Endodermal cell (in vitro differentiated cells): Measurements from ENCODE around the gene ARL15. TPM values are rescaled to one million over a fixed set of nuclear protein-coding genes. Genes with fewer than 3 reads are reported as not detected.

Experiments used
- DNase-seq: peaks from one replicate; pipeline ENCODE4 v3.0.0-alpha.2; 2017
- H3K27ac ChIP-seq: 2 replicates; pipeline ENCODE4 v1.5.1; 2013; ENCODE audit warnings: mild to moderate bottlenecking, low read depth, low read length, moderate library complexity
- H3K27me3 ChIP-seq: 2 replicates; pipeline ENCODE4 v1.6.1; 2013; ENCODE audit warnings: mild to moderate bottlenecking, low read length, moderate library complexity; ENCODE audit not compliant: insufficient read depth, control insufficient read depth, poor library complexity, severe bottlenecking
- H3K36me3 ChIP-seq: 2 replicates; pipeline ENCODE4 v1.7.0; 2013; ENCODE audit warnings: mild to moderate bottlenecking, low read length, moderate library complexity; ENCODE audit not compliant: control insufficient read depth, insufficient read depth
- H3K4me1 ChIP-seq: one replicate; pipeline ENCODE4 v1.7.0; 2013; ENCODE audit warnings: low read length; ENCODE audit not compliant: control insufficient read depth, insufficient read depth
- H3K4me3 ChIP-seq: 2 replicates; pipeline ENCODE4 v1.5.1; 2013; ENCODE audit warnings: mild to moderate bottlenecking, low read length, moderate library complexity
- H3K9ac ChIP-seq: 2 replicates; pipeline ENCODE4 v1.6.1; 2013; ENCODE audit warnings: mild to moderate bottlenecking, low read length, moderate library complexity; ENCODE audit not compliant: poor library complexity, severe bottlenecking; ENCODE audit errors: extremely low read depth
- H3K9me3 ChIP-seq: 2 replicates; pipeline ENCODE4 v1.6.1; 2013; ENCODE audit warnings: mild to moderate bottlenecking, low read length, moderate library complexity; ENCODE audit not compliant: control insufficient read depth
- H3K27ac Mint-ChIP-seq: 2 replicates; pipeline ENCODE4 v1.8.0; 2020; ENCODE audit warnings: mixed read lengths
- H3K27me3 Mint-ChIP-seq: 2 replicates; pipeline ENCODE4 v1.8.0; 2021; ENCODE audit warnings: mild to moderate bottlenecking, mixed read lengths; ENCODE audit not compliant: insufficient read depth
- H3K36me3 Mint-ChIP-seq: 2 replicates; pipeline ENCODE4 v1.8.0; 2020; ENCODE audit warnings: low read depth, mixed read lengths
- H3K4me1 Mint-ChIP-seq: 2 replicates; pipeline ENCODE4 v1.8.0; 2020; ENCODE audit warnings: mixed read lengths
- H3K4me3 Mint-ChIP-seq: 2 replicates; pipeline ENCODE4 v1.8.0; 2020; ENCODE audit warnings: mild to moderate bottlenecking, moderate library complexity, mixed read lengths
- H3K9me3 Mint-ChIP-seq: 2 replicates; pipeline ENCODE4 v1.8.0; 2020; ENCODE audit warnings: mild to moderate bottlenecking, mixed read lengths
- WGBS, 2 experiments: methylation state at CpG; one replicate each; pipeline versions ENCODE4 v1.1.5 to v1.1.7; 2013; ENCODE audit warnings: missing lambda C conversion rate in 2 of 2, mixed read lengths in 1 of 2; ENCODE audit not compliant: insufficient coverage in 1 of 2, insufficient read length in 1 of 2; 5-methylcytosine and 5-hydroxymethylcytosine counted together
- total RNA-seq, 2 donors: library from RNA; stranded (reverse); fragmentation: NEBNext Ultra II Directional in 1 of 2; extraction: Animal tissue kit (Norgen Biotek cat#: 25700) in 1 of 2; gene quantifications; 2 replicates in 1 of 2; 3 replicates in 1 of 2; pipeline ENCODE4 v1.2.1, GENCODE V29; 2021
- TF ChIP-seq, protein P1 (sequence below): fragments of 200-600 bp; sonication (generic); conservative IDR thresholded peaks from 2 replicates; pipeline ENCODE4 v1.5.0; 2021; ENCODE audit warnings: antibody characterized with exemption, mild to moderate bottlenecking

ARL15 gene
- total RNA-seq, 2 donors from 2014 or later = 23.3 to 24.0 TPM

DNA sequence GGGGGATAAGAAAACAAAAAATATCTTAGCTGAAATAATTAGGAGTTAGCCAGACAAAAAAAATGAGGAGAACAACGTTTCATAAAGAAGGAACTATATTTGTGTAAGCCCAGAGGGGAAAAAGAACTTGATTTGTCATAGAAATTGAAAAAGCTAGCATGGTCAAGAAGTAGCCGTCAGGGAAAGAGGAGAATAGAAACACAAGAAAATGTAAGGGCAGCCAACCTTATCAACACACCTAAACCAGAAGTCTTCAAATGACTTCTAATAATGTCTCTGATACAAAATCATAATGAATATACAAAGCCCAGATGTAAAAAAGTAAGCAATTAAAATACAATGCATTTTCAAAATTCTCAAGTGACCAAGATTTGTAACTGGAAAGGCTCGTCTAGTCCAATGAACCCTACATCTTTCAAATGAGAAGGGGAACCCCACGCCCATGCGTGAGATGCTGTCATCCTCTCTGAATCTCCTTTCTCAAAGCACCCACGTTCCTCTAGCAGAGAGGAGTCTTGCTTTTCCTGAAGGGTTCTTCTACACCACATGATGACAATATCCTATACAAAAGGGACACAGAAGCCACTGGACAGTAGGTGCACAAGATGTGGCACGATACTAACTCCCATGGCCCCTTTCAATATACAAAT lies 103.7 kb downstream of the ARL15 start:
- H3K9me3 ChIP-seq = peaks cover 8% of the 10 kb centered on the region
- peaks cover 5% of the 10 kb centered on the region for H3K4me1 ChIP-seq
- H3K27me3 ChIP-seq = no peaks in the 10 kb centered on the region
- Mint-ChIP-seq H3K4me1 (peaks cover 13% of the 10 kb centered on the region), H3K9me3 (peaks cover 3% of the 10 kb centered on the region), H3K4me3 (no peak overlapping the region), H3K36me3 (peaks cover 7% of the 10 kb centered on the region), H3K27me3 (no peaks in the 10 kb centered on the region), H3K27ac (no peak overlapping the region)
- WGBS, 2 experiments = 92 to 95% methylated on average over 4 to 7 of the region's 7 CpGs
- TF ChIP-seq, protein P1, sequence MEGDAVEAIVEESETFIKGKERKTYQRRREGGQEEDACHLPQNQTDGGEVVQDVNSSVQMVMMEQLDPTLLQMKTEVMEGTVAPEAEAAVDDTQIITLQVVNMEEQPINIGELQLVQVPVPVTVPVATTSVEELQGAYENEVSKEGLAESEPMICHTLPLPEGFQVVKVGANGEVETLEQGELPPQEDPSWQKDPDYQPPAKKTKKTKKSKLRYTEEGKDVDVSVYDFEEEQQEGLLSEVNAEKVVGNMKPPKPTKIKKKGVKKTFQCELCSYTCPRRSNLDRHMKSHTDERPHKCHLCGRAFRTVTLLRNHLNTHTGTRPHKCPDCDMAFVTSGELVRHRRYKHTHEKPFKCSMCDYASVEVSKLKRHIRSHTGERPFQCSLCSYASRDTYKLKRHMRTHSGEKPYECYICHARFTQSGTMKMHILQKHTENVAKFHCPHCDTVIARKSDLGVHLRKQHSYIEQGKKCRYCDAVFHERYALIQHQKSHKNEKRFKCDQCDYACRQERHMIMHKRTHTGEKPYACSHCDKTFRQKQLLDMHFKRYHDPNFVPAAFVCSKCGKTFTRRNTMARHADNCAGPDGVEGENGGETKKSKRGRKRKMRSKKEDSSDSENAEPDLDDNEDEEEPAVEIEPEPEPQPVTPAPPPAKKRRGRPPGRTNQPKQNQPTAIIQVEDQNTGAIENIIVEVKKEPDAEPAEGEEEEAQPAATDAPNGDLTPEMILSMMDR = no peak
- no peaks in the 10 kb centered on the region for H3K36me3 ChIP-seq
- DNase-seq = no peak
- no peak overlapping the region for H3K9ac ChIP-seq
- H3K27ac ChIP-seq = no peak overlapping the region
- H3K4me3 ChIP-seq = no peak overlapping the region

DNA sequence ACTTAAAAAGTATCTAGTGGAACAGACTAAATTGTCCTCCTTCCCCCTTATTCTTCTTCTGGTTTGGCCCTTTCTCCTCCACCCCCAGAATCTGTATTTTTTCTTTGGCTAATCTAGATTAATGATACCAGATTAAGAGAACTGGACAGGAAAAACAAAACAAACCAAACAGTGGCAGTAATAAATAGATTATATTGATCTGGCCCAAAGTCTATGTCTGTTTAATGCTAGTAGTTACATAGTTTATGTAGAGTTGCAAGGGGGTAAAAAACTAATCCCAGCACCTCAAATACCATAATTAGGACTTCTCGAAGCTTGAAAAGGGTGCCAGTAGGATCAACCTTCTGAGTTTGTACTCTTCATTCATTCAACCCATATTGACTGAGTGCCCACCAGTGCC lies 104.5 kb downstream of the ARL15 start:
- H3K9me3 Mint-ChIP-seq = peaks cover 3% of the 10 kb centered on the region
- H3K4me1 ChIP-seq = peaks cover 5% of the 10 kb centered on the region
- H3K9me3 ChIP-seq = peaks cover 8% of the 10 kb centered on the region
- H3K9ac ChIP-seq = no peak overlapping the region
- H3K36me3 ChIP-seq = no peaks in the 10 kb centered on the region
- TF ChIP-seq, protein P1 = no peak
- no peaks in the 10 kb centered on the region for H3K27me3 ChIP-seq
- H3K27me3 Mint-ChIP-seq = no peaks in the 10 kb centered on the region
- DNase-seq = no peak
- no peak overlapping the region for H3K4me3 Mint-ChIP-seq
- H3K27ac Mint-ChIP-seq = no peak overlapping the region
- no peak overlapping the region for H3K27ac ChIP-seq
- H3K4me3 ChIP-seq = no peak overlapping the region
- WGBS, 2 experiments = 86% methylated on average over 1 of the region's 1 CpG; no CpG with 5 or more reads in 1 of the 2 experiments
- H3K36me3 Mint-ChIP-seq = peaks cover 7% of the 10 kb centered on the region
- peaks cover 14% of the 10 kb centered on the region for H3K4me1 Mint-ChIP-seq

DNA sequence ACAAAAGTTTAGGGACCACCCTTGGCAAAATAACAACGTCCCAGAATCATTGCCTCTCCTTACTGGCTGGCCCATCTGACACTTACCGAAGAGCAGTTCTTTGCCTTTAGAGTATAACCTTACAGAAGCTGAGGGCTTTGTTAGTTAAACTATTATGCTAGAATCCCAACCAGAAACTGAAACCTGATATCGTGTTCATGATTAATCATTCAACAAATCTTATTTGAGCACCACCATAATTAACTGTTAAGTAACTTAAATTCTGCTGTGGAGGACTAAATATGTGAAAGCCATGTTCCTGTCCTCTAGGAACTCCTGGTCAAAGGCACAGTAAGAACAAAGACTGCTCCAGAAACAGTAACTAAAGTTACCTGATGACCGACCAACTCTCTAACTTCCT lies 104.9 kb downstream of the ARL15 start:
- H3K27ac Mint-ChIP-seq = no peak overlapping the region
- H3K27ac ChIP-seq = no peak overlapping the region
- peaks cover 7% of the 10 kb centered on the region for H3K36me3 Mint-ChIP-seq
- no peak overlapping the region for H3K4me3 ChIP-seq
- 96% methylated on average over 4 of the region's 4 CpGs; no CpG with 5 or more reads in 1 of the 2 experiments for WGBS, 2 experiments
- peaks cover 8% of the 10 kb centered on the region for H3K9me3 ChIP-seq
- TF ChIP-seq, protein P1 = no peak
- no peaks in the 10 kb centered on the region for H3K36me3 ChIP-seq
- H3K27me3 ChIP-seq = no peaks in the 10 kb centered on the region
- H3K4me1 ChIP-seq = peaks cover 5% of the 10 kb centered on the region
- no peaks in the 10 kb centered on the region for H3K27me3 Mint-ChIP-seq
- H3K9me3 Mint-ChIP-seq = peaks cover 7% of the 10 kb centered on the region
- H3K4me3 Mint-ChIP-seq = no peak overlapping the region
- no peak overlapping the region for H3K9ac ChIP-seq
- no peak for DNase-seq
- peaks cover 14% of the 10 kb centered on the region for H3K4me1 Mint-ChIP-seq
